Endothelial cell of umbilical vein (primary cell): Measurements from ENCODE around the gene RNU5B-1. TPM values are rescaled to one million over a fixed set of nuclear protein-coding genes. Genes with fewer than 3 reads are reported as not detected.

Source experiments
- BruUV-seq: library from RNA; stranded (reverse); fragments of 400-500 nt; replicated peaks from 2 replicates; lab custom pipeline; 2021; lab: Mats Ljungman, UMichigan
- CTCF ChIA-PET: fragments of 300-600, 350-600 bp; sonication (Branson Sonifier 250); formaldehyde crosslinking; loops from one replicate; lab custom pipeline; 2021; ENCODE audit warnings: antibody characterized with exemption, inconsistent platforms; lab: Charles Lee
- POLR2A ChIA-PET: fragments of 300-600, 350-600 bp; sonication (Branson Sonifier 250); formaldehyde crosslinking; loops from one replicate; lab custom pipeline; 2021; ENCODE audit warnings: antibody characterized with exemption, inconsistent platforms; lab: Charles Lee
- DNase-seq: peaks from one replicate; pipeline ENCODE4 v3.0.0-alpha.2; 2011; ENCODE audit warnings: low read depth, low spot score
- FAIRE-seq: peaks from 2 replicates; lab custom pipeline; 2011; peaks lifted over from hg19 to GRCh38; lab: Jason Lieb, UNC
- H2AFZ ChIP-seq: 2 replicates; pipeline ENCODE4 v1.6.0; 2012; ENCODE audit warnings: low read depth, low read length, control low read depth, inconsistent platforms
- H3K27ac ChIP-seq: 2 replicates; pipeline ENCODE4 v1.5.1; 2011; ENCODE audit warnings: low read depth, mild to moderate bottlenecking, control low read depth, low read length, moderate library complexity; ENCODE audit not compliant: insufficient read depth
- H3K27me3 ChIP-seq, 2 experiments: 2 replicates each; pipeline versions ENCODE4 v1.6.0 to v1.6.1; 2011; ENCODE audit warnings: low read length in 2 of 2, mixed read lengths in 1 of 2; ENCODE audit not compliant: control insufficient read depth in 2 of 2, insufficient read depth in 2 of 2
- H3K36me3 ChIP-seq, 2 experiments: 2 replicates in 1 of 2; 3 replicates in 1 of 2; pipeline ENCODE4 v1.5.1; 2011; ENCODE audit warnings: low read length in 2 of 2, mild to moderate bottlenecking in 1 of 2, moderate library complexity in 1 of 2; ENCODE audit not compliant: control insufficient read depth in 2 of 2, insufficient read depth in 2 of 2; ENCODE audit errors: extremely low read depth in 1 of 2
- H3K4me1 ChIP-seq: 3 replicates; pipeline ENCODE4 v1.5.1; 2011; ENCODE audit warnings: mild to moderate bottlenecking, low read length; ENCODE audit not compliant: control insufficient read depth, insufficient read depth; ENCODE audit errors: extremely low read depth
- H3K4me2 ChIP-seq: 2 replicates; pipeline ENCODE4 v1.6.1; 2011; ENCODE audit warnings: low read length, control low read depth, mixed read lengths; ENCODE audit not compliant: insufficient read depth
- H3K4me3 ChIP-seq, 3 experiments: fragments of 200-600 bp in 1 of 3; sonication (generic), shearing (Covaris generic) in 1 of 3; replicated peaks in 1 of 3; 2 replicates each; pipeline ENCODE4 v1.5.1; 2011 to 2016; ENCODE audit warnings: control low read depth in 3 of 3, low read length in 3 of 3, mild to moderate bottlenecking in 2 of 3, inconsistent platforms in 1 of 3, low read depth in 1 of 3, moderate library complexity in 1 of 3; ENCODE audit not compliant: insufficient read depth in 1 of 3
- H3K79me2 ChIP-seq: 2 replicates; pipeline ENCODE4 v1.6.0; 2012; ENCODE audit warnings: low read length, inconsistent platforms; ENCODE audit not compliant: control insufficient read depth, insufficient read depth
- H3K9ac ChIP-seq: replicated peaks from 2 replicates; pipeline ENCODE3; 2011; ENCODE audit warnings: low read length, control low read depth; ENCODE audit not compliant: insufficient read depth; ENCODE audit errors: extremely low read depth
- H3K9me1 ChIP-seq: replicated peaks from 3 replicates; pipeline ENCODE4 v1.6.0; 2011; ENCODE audit warnings: mild to moderate bottlenecking, low read length; ENCODE audit not compliant: control insufficient read depth, insufficient read depth; ENCODE audit errors: extremely low read depth
- H3K9me3 ChIP-seq: replicated peaks from 2 replicates; pipeline ENCODE4 v1.5.1; 2012; ENCODE audit warnings: low read length, inconsistent platforms; ENCODE audit not compliant: control insufficient read depth, insufficient read depth
- H4K20me1 ChIP-seq: replicated peaks from 2 replicates; pipeline ENCODE3; 2011; ENCODE audit warnings: mild to moderate bottlenecking, low read length; ENCODE audit not compliant: control insufficient read depth, insufficient read depth; ENCODE audit errors: extremely low read depth
- CTCF ChIP-seq, 2 donors: IDR thresholded peaks; 1 replicate in 1 of 2; 2 replicates in 1 of 2; pipeline ENCODE4 v1.5.1; 2011; ENCODE audit warnings: low read length in 2 of 2, mild to moderate bottlenecking in 2 of 2, moderate library complexity in 2 of 2, control low read depth in 1 of 2, inconsistent platforms in 1 of 2, low read depth in 1 of 2; ENCODE audit not compliant: insufficient read depth in 1 of 2; ENCODE audit errors: extremely low read depth in 1 of 2
- EZH2 ChIP-seq: IDR thresholded peaks from 2 replicates; pipeline ENCODE4 v1.6.1; 2012; ENCODE audit warnings: borderline replicate concordance, low read depth, mild to moderate bottlenecking, moderate library complexity, low read length, inconsistent platforms; ENCODE audit not compliant: severe bottlenecking
- FOS ChIP-seq: IDR thresholded peaks from 2 replicates; pipeline ENCODE4 v1.6.1; 2011; ENCODE audit warnings: mild to moderate bottlenecking, low read length, moderate library complexity, borderline replicate concordance; ENCODE audit not compliant: insufficient read depth
- GATA2 ChIP-seq: IDR thresholded peaks from 2 replicates; pipeline ENCODE4 v1.7.0; 2011; ENCODE audit warnings: low read depth, mild to moderate bottlenecking, moderate library complexity, mixed read lengths, low read length; ENCODE audit not compliant: insufficient read length, insufficient read depth
- JUN ChIP-seq: IDR thresholded peaks from 2 replicates; pipeline ENCODE4 v1.6.1; 2011; ENCODE audit warnings: borderline replicate concordance, low read depth; ENCODE audit not compliant: insufficient read length, insufficient read depth
- MYC ChIP-seq: IDR thresholded peaks from one replicate; pipeline ENCODE4 v1.6.1; 2011; ENCODE audit warnings: mild to moderate bottlenecking, low read depth, low read length
- POLR2A ChIP-seq: IDR thresholded peaks from 2 replicates; pipeline ENCODE4 v1.6.1; 2012; ENCODE audit warnings: low read depth, mild to moderate bottlenecking, control low read depth, low read length
- POLR2AphosphoS5 ChIP-seq: IDR thresholded peaks from 2 replicates; pipeline ENCODE4 v1.6.1; 2012; ENCODE audit warnings: low read depth, mild to moderate bottlenecking, control low read depth, low read length, moderate library complexity; ENCODE audit not compliant: insufficient read depth
- dilution Hi-C: fragments of 300-500 bp; cut with MboI; formaldehyde crosslinking; loops from one replicate; pipeline ENCODE4 v1.15.0; 2019; ENCODE audit warnings: low sequenced_read_pairs; ENCODE audit not compliant: extremely low pct_ligation_motif_present
- intact Hi-C: fragments of 100-400 bp; cut with micrococcal nuclease; formaldehyde crosslinking; loops from one replicate; pipeline ENCODE4 v1.10.0; 2022
- polyA plus RNA-seq, 4 experiments: library from polyadenylated mRNA; depleted of rRNA in 3 of 4; stranded (reverse) in 3 of 4; unstranded in 1 of 4; fragments of >200 nt; gene quantifications; 2 replicates each; pipeline versions ENCODE4 v1.2.1 to v1.2.3, GENCODE V29; 2011 to 2012; ENCODE audit warnings: missing spikeins in 1 of 4
- total RNA-seq: library from RNA; stranded (reverse); gene quantifications from 2 replicates; pipeline ENCODE4 v1.2.3, GENCODE V29; 2021
- TF ChIP-seq, protein P1 (sequence below): IDR thresholded peaks from 2 replicates; pipeline ENCODE4 v1.6.1; 2011; ENCODE audit not compliant: insufficient read depth, insufficient read length

The RNU5B-1 gene
- total and polyA plus RNA-seq, 2 donors (not counting 3 experiments of a cell fraction or from before 2014, with no cell fraction given), result not detected

- TF ChIP-seq POLR2AphosphoS5 (no peak), FOS (no peak), MYC (no peak), JUN (no peak), GATA2 (no peak), CTCF (IDR thresholded peaks at IDR 0.05; ENCODE audit: extremely low read depth in 1 of 2, insufficient read depth in 1 of 2, low read depth in 1 of 2, low read length in 2 of 2) (no peak), POLR2A (no peak), EZH2 (no peak)
- TF ChIP-seq, protein P1, sequence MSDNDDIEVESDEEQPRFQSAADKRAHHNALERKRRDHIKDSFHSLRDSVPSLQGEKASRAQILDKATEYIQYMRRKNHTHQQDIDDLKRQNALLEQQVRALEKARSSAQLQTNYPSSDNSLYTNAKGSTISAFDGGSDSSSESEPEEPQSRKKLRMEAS, result no peak
- no peaks in the 10 kb centered on the region for H4K20me1 ChIP-seq
- BruUV-seq, result no TSS peak
- H2AFZ ChIP-seq, result no peak overlapping the region
- H3K4me3 ChIP-seq, result no peak overlapping the region
- no peak overlapping the region for H3K4me2 ChIP-seq
- H3K4me1 ChIP-seq, result peaks cover 3% of the 10 kb centered on the region
- POLR2A ChIA-PET, result interaction anchor here (0.6 kb wide), 1 partner anchor 24 kb away, joined by 3 read pairs; the partner anchor contains the start of gene RNU5B-1
- H3K9me3 ChIP-seq, result no peaks in the 10 kb centered on the region
- dilution Hi-C loops (no loop called here), intact Hi-C loops (no loop called here)
- H3K27ac ChIP-seq, result no peak overlapping the region
- H3K79me2 ChIP-seq, result no peaks in the 10 kb centered on the region
- no peaks in the 10 kb centered on the region for H3K27me3 ChIP-seq
- H3K9me1 ChIP-seq, result no peaks in the 10 kb centered on the region
- no peak for DNase-seq
- no peak overlapping the region for H3K9ac ChIP-seq
- CTCF ChIA-PET, result interaction anchor here (0.7 to 3.1 kb wide), 4 partner anchors 8 to 57 kb away, joined by 3 to 13 read pairs (median 4); no protein-coding TSS in a partner anchor
- no peaks in the 10 kb centered on the region for H3K36me3 ChIP-seq
- FAIRE-seq, result no peak
Measured at GRCh38 chr15:65328506-65329287, 24.2 kb downstream of the RNU5B-1 start.
